Measurements from ENCODE around the gene CACNA1D.

CACNA1D gene

GRCh38 chr3:53691349-53691748 is 196.9 kb downstream of the CACNA1D start:
- DNase-seq (ENCODE audit: low read depth), result no peak

- DNase-seq (ENCODE audit: low read depth), result no peak
Observed at GRCh38 chr3:53691885-53692284, 197.5 kb downstream of the CACNA1D start.

DNA sequence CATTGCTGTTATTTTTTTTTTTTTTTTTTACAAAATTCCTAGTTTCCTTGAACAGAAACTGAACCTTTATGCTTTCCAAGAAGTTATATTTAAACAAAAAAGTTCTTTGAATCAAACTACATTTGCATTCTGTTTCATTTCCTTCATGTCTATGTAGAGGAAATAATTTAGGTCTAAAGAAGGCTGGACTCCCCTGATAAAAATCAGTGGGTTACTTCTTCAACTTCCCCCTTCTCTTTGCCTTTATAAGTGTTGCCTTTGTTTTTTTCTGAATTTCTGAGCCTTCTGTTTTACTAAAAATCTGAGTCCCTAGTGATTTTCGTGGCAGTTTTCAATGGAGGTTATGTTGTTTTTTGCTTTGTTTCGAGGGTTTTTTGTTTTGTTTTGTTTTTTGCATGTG is 199.0 kb downstream of the CACNA1D start:
- DNase-seq (ENCODE audit: low read depth), result no peak

DNA sequence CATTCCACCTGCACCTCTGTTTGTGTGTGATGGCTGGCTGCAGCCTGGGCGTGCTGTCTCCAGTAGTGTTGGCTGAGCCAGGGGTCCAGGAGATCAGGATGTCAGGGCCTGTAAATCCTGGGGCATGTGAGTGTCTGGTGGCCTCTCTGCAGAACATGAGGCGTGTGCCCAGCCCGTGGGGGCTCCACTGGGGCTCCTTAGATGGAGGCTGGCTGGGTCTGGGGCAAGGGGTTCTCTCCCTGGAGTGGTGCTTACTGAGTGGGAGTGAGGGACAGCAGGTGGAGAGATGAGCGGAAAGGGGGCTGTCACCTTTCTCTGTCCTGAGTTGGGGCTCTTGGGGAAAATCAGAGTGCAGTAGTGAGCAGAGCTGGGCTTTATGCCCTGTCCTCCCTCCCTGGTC is 199.6 kb downstream of the CACNA1D start:
- DNase-seq (ENCODE audit: low read depth), result no peak

DNA sequence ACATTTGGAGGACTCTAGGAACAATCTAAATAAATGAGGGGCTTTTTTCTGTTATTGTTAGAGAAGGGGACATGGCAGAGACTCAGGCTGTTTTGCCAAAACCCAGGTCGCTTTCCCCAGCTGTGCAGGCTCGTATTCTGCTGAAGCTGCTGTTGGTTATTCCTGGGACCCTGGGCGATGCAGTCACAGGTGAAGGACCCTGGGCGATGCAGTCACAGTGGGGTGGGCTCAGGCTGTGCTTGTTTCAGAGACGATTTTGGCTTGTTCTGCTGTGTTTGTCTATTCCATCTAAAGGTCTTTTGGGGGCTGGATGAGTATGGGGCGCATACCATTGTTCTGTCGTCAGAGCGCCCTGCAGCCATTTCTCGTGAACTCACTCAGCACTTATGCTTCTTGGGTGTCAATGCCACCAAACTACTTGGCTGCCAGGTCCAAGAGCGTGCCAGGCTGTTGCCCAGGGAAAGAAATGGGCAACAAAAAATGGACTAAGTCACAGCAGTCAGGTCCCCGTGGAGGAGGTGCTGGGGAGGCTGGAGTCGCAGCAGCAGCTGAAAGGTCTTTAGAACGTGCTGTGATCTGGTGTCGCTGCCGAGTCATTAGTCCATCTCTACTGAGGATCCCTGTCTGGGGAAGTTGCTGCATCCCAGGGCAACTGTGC is 200.4 kb downstream of the CACNA1D start:
- DNase-seq (ENCODE audit: low read depth), result no peak

DNA sequence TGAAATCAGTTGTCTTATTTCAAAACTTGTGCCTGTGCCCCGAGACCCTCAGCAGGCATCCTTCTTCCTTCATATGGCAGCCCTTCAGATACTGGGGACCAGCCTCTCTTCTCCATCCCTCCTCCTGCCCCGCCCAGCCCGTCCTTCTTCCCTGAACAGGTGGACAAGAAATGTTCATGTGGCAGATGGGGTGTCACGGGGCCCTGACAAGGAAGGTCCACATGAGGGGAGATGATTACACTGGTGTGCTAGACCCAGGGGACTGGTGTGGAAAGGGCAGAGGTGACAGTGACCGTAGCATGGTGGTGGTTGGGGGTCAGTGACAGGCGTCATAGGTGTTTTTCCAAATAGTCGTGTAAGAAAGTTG is 200.9 kb downstream of the CACNA1D start:
- DNase-seq (ENCODE audit: low read depth), result no peak

GRCh38 chr3:53696401-53697172 is 202.2 kb downstream of the CACNA1D start:
- no peak for DNase-seq (ENCODE audit: low read depth)

- DNase-seq (ENCODE audit: low read depth), result no peak
Observed at GRCh38 chr3:53700441-53700840, 206.0 kb downstream of the CACNA1D start.

GRCh38 chr3:53702776-53703530 is 208.5 kb downstream of the CACNA1D start:
- DNase-seq (ENCODE audit: low read depth), result no peak

DNA sequence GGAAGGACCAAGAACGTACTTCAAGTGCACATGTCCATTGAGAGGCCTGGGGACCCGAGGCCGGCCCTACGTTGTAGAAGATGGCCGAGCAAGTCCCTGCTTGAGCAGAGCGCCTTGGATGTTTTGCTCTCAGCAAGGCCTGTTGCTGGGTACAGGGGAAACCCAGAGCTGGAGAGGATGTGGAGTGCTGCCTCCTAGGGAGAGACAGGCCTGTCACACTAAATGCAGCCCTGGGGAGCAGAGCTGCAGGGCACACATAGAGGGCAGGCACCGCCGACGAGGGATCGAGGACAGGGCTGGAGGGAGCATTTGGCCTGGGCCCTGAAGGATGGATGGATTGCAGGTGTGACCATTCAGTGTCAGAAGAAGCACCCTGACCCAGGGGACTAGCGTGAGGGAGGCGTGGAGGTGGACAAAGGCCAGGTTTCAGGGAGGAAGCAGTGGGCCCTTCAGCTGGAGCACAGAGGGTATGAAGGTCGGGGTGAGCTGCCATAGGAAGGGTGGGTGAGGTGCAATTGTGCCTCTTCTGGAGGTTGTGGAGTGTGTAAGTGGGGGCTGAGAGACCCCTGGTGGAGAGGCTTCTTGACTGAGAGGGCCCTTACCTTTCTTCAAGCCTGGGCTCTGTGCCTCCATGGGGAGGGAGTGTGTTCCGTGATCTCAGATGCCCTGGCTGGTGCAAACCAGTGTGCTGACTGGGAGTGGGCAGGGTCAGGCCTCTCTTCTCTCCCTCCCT is 209.4 kb downstream of the CACNA1D start:
- no peak for DNase-seq (ENCODE audit: low read depth)

DNA sequence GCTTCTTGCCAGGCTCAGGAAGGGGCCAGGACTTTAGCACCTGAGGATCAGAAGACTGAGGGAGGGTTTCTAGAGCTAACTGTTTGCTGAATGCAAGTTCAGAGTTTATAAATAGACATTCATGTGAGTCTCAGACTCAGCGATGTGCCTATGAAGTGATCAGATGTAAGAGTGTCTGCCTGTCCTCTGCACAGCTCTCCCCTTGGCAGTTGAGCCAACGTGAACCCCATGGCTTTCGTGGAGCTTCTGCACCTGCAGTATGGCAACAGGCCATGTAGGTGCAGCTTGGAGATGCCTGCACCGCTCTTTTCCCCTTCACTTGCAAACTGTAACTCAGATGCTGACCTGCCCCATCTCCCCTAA is 209.9 kb downstream of the CACNA1D start:
- DNase-seq (ENCODE audit: low read depth), result no peak

- no peak for DNase-seq (ENCODE audit: low read depth)
Observed at GRCh38 chr3:53705024-53705745, 210.8 kb downstream of the CACNA1D start.

GRCh38 chr3:53705774-53706173 is 211.4 kb downstream of the CACNA1D start:
- DNase-seq (ENCODE audit: low read depth), result no peak

GRCh38 chr3:53707222-53707621 is 212.8 kb downstream of the CACNA1D start:
- DNase-seq (ENCODE audit: low read depth), result no peak

- DNase-seq (ENCODE audit: low read depth), result no peak
Observed at GRCh38 chr3:53708001-53708621, 213.7 kb downstream of the CACNA1D start.

DNA sequence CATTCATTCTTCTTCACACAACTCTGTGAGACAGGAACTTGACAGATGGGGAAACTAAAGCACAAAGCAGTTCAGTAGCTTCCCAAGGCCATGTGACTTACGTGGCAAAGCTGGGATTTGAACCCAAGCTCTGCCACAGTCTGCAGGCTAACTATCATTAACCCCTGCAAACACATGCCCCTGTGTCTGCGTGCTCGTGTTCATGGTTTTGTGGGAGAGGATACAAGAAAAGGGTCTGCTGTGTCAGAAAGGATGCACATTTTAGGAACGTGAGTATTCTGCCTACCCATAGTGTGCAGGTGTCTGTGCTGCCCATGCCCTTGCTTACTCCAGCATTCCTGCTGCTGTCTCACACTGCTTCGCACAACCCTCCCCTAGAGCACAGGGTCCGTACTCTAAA is 214.8 kb downstream of the CACNA1D start:
- DNase-seq (ENCODE audit: low read depth), result no peak

DNA sequence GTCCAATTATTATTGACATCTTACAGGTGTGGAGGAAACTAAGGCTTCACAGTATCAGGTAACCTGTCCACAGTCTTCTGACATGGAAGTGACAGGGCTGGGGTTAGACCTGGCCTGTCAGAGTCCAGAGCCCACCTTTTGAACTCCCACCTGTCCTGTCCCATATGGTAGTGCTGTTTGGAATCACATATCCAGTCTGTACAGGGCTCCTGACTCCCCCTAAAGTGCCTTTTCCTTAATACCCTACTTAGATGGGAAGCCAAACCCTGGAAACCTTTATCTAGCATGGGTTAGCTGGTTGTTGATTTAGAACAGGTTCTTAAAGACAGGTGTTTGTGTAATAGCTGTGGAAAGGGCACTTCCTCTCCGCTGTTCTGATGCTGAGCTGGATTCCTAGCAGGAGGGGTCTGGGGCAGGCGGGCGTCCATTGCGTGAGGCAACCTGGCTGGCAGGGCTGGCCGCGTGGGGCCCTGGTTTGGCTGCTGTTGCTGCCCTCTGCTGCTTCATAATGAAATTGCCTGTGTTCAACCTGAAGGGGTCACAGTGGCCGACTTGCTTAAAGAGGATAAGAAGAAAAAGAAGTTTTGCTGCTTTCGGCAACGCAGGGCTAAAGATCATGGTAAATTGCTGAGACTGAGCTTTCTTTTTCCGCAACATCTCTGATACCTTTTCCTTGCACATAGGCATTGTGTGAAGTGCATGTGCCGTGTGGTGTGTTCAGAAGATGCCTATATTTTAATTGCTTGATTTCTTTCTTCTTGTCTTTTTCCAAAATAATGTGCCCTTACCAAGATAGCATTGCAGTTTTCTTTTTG is 215.7 kb downstream of the CACNA1D start:
- DNase-seq (ENCODE audit: low read depth), result peak; percentile 55

GRCh38 chr3:53711387-53711786 is 217.0 kb downstream of the CACNA1D start:
- DNase-seq (ENCODE audit: low read depth), result no peak

DNA sequence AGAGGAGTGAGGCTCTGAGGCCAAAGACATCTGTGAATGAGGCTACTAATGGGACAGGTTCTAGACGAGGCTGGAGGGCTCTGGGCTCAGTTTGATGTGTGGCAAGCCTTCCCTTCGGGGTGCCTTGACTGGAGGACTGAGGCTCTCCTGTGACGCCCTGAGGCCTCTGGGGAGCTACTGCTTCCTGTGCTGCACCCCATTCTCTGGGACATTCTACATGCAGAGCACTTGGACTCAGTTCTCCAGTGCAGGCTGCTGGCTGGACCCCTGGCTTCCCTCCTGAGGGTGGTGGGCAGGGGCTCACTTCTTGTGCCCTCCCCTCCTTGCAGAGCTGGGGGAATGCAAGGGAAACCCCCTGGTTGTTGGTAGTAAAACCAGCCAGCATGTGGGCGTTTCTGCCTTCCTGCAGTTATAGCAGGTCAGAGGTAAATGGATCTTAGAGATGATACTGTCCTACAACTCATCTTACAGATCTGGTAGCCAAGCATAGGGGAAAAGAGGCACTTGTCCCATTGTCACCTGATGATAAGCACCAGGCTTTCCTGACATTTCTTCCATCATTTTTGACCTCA is 218.5 kb downstream of the CACNA1D start:
- no peak for DNase-seq (ENCODE audit: low read depth)

GRCh38 chr3:53713626-53714025 is 219.2 kb downstream of the CACNA1D start:
- DNase-seq (ENCODE audit: low read depth), result no peak
